Fibroblast of lung (primary cell): ENCODE data around the gene MAT2B.

Experiments used
- EZH2 ChIP-seq: IDR thresholded peaks from 2 replicates; pipeline ENCODE4 v1.5.1; 2012; ENCODE audit warnings: low read length, control low read depth, mild to moderate bottlenecking; ENCODE audit errors: missing control alignments
- TF ChIP-seq, protein P1 (sequence below), 2 donors: IDR thresholded peaks in 1 of 2; conservative IDR thresholded peaks in 1 of 2; 1 replicate in 1 of 2; 2 replicates in 1 of 2; pipeline ENCODE4 v1.5.1; 2011 to 2012; ENCODE audit warnings: low read length in 2 of 2, control low read depth in 1 of 2, inconsistent platforms in 1 of 2, low read depth in 1 of 2, mild to moderate bottlenecking in 1 of 2

DNA sequence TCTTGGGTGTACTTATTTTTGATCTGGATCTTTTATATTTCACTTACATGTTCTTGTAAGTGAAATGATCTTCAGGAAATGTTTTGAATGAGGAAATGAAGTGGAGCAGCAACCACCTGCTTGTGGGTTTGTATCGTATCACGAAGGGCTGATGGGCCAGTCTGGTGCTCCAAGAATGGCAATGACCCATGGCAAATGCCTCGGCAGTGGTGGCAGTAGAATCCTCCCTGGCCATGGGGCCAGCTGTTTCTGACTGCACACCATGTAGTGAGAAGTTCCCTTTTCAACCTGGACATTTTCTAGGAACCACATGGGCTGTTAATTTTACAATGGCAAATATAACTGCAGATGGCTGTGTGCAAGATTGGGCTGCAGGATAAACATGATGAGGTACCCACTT, 29.9 kb downstream of the MAT2B start:
- TF ChIP-seq, protein P1, sequence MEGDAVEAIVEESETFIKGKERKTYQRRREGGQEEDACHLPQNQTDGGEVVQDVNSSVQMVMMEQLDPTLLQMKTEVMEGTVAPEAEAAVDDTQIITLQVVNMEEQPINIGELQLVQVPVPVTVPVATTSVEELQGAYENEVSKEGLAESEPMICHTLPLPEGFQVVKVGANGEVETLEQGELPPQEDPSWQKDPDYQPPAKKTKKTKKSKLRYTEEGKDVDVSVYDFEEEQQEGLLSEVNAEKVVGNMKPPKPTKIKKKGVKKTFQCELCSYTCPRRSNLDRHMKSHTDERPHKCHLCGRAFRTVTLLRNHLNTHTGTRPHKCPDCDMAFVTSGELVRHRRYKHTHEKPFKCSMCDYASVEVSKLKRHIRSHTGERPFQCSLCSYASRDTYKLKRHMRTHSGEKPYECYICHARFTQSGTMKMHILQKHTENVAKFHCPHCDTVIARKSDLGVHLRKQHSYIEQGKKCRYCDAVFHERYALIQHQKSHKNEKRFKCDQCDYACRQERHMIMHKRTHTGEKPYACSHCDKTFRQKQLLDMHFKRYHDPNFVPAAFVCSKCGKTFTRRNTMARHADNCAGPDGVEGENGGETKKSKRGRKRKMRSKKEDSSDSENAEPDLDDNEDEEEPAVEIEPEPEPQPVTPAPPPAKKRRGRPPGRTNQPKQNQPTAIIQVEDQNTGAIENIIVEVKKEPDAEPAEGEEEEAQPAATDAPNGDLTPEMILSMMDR (conservative IDR thresholded peaks at IDR 0.05 in 1 of 2, IDR thresholded peaks at IDR 0.05 in 1 of 2; ENCODE audit: low read depth in 1 of 2, low read length in 2 of 2), result no peak
- TF ChIP-seq EZH2, result no peak
